ENCODE results near the gene MAP4K3. TPM values are rescaled to one million over a fixed set of nuclear protein-coding genes. Genes with fewer than 3 reads are reported as not detected.

The MAP4K3 gene
- total RNA-seq, 1 donor from 2014 or later = 34.1 TPM

DNA sequence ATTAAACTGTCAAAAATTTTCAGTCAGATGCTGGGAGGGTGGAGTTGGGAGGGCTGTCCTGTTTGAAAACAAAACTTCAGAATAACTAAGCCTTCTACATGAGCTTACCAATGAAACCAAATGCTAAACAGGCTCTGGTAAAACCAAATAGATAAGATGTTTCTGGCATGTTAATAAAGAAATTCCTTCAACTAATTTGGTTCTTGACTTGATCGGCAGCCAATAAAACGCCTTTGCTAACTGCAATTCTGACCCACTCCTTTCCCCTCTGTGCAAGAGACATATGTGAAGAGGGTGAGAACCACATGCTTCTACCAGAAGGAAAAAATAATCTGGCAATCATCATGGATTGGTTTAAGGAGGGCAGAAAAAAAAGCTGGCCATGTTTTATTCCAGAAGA lies 20.9 kb downstream of the MAP4K3 start:
- TF ChIP-seq, protein P1, sequence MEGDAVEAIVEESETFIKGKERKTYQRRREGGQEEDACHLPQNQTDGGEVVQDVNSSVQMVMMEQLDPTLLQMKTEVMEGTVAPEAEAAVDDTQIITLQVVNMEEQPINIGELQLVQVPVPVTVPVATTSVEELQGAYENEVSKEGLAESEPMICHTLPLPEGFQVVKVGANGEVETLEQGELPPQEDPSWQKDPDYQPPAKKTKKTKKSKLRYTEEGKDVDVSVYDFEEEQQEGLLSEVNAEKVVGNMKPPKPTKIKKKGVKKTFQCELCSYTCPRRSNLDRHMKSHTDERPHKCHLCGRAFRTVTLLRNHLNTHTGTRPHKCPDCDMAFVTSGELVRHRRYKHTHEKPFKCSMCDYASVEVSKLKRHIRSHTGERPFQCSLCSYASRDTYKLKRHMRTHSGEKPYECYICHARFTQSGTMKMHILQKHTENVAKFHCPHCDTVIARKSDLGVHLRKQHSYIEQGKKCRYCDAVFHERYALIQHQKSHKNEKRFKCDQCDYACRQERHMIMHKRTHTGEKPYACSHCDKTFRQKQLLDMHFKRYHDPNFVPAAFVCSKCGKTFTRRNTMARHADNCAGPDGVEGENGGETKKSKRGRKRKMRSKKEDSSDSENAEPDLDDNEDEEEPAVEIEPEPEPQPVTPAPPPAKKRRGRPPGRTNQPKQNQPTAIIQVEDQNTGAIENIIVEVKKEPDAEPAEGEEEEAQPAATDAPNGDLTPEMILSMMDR (IDR thresholded peaks at IDR 0.05) = no peak
- Histone ChIP-seq H3K27ac (no peak overlapping the region), H3K27me3 (no peaks in the 10 kb centered on the region), H3K9me3 (no peaks in the 10 kb centered on the region), H3K36me3 (no peaks in the 10 kb centered on the region), H3K4me1 (peaks cover 0 to 45% of the 10 kb centered on the region in 2 donors), H3K4me3 (no peak overlapping the region)
- DNase-seq (ENCODE audit: low spot score in 2 of 2) = no peak
- intact Hi-C loops (cut with DNase I) = loop anchor here (2.0 kb wide), 1 partner anchor 21 kb away; the partner anchor contains the start of gene MAP4K3

DNA sequence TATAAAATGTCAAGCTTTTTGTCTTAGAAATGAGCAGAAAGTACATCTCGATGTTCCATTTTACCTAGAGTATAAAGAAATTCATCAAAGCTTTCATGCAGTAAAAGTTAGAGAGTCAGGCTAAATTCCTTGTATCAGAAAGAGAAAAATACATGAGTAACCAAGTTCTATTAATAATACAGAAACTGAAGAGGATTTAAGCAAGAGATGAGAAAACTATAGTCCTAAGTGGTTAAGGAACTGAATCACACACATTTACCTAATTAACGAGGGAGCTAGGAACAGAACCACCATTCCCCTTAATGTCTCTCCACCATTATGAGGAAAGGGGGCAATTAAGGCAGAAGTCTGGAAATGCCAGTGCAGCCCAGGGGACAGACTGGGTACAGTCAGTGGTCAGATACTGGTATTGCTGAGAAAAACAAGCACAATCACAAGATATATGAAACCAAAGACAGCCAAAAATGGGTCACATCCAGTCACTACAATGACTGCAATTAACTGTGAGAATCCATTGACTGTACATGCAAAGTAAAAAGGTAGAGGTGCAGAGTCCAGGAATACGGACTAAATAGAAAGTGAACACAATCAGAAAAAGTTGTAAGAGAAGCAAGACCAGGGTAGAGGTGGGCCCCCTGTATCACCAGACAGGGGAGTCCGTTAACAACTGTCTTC lies 23.9 kb downstream of the MAP4K3 start:
- intact Hi-C loops (cut with DNase I) = no loop called here
- H3K36me3 ChIP-seq = no peaks in the 10 kb centered on the region
- no peaks in the 10 kb centered on the region for H3K9me3 ChIP-seq
- no peak overlapping the region for H3K4me3 ChIP-seq
- no peaks in the 10 kb centered on the region for H3K27me3 ChIP-seq
- H3K27ac ChIP-seq = no peak overlapping the region
- TF ChIP-seq, protein P1 (IDR thresholded peaks at IDR 0.05) = no peak
- H3K4me1 ChIP-seq = peaks cover 0 to 47% of the 10 kb centered on the region in 2 donors
- DNase-seq (ENCODE audit: low spot score in 2 of 2) = no peak

DNA sequence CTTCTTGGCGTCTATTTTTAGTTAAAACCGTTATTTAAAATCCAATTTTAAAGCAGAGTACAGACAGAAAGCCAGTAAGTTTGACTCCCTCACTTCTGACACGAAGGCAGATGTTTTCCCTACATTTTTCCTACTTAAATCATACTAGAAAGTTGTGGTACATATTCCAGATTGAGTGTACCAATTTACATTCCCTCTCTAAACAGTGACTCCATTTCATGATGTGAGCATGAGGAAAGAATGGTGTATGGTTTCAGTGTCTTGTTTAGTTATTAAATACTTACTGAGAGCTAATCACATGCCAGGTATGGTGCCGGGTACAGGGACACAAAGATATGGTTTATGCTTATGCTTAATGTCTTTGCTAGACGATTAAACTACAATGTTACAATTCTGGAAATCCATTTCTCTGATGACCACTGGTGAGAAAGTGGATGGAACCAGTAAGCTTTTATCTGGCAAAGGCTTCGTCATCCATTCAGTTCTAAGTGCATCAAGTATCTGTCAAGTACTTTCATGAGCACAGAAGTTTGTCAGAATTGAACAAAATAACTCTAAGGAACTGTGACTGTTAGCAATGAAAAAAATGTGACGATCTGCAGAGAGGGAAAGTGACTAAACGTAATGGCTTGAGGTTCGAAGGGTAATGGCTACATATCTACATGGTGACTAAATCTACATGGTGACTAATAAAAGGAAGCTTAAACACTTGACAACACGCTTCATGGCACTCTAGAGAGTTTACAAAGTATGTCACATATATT lies 25.7 kb downstream of the MAP4K3 start:
- no peaks in the 10 kb centered on the region for H3K36me3 ChIP-seq
- peaks cover 0 to 44% of the 10 kb centered on the region in 2 donors for H3K4me1 ChIP-seq
- intact Hi-C loops (cut with DNase I) = no loop called here
- TF ChIP-seq, protein P1 (IDR thresholded peaks at IDR 0.05) = no peak
- peak overlapping the region; percentile 20 to 24 for H3K27ac ChIP-seq
- DNase-seq (ENCODE audit: low spot score in 2 of 2) = no peak
- H3K27me3 ChIP-seq = no peaks in the 10 kb centered on the region
- no peak overlapping the region for H3K4me3 ChIP-seq
- no peaks in the 10 kb centered on the region for H3K9me3 ChIP-seq

DNA sequence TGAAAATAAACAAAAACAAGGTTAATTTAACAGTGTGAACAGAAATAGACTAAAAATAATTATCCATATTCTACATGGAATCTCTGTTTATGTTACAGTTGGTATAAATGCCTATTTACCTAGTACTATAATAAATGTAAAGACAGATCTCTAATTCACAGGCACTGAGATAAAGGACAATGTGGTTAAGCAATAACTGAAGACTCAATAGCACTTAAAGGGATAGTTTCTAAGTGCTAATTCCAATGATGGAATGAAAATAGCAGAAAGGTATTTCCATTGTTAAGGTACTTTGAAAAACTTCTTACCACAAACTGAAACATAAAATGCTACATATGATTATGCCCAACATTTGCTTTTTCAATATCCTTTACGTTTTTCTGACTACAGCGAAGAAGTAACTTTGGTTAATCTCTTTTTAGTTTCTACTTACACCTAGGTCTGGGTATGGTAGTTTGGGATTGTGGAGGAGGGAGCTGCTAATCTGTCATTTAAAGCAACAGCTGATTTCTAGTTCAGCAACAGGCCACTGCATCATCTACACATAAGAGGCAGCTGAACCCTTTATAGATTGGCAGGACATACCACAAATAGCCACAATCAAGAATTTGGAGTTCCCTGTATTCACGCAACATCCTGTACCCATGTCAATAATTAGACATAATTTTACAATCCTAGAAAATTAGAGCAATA lies 27.2 kb downstream of the MAP4K3 start:
- no peak overlapping the region for H3K27ac ChIP-seq
- no peaks in the 10 kb centered on the region for H3K36me3 ChIP-seq
- peaks cover 0 to 42% of the 10 kb centered on the region in 2 donors for H3K4me1 ChIP-seq
- no peak for DNase-seq (ENCODE audit: low spot score in 2 of 2)
- intact Hi-C loops (cut with DNase I) = no loop called here
- TF ChIP-seq, protein P1 (IDR thresholded peaks at IDR 0.05) = no peak
- H3K9me3 ChIP-seq = no peaks in the 10 kb centered on the region
- no peak overlapping the region for H3K4me3 ChIP-seq
- H3K27me3 ChIP-seq = no peaks in the 10 kb centered on the region

DNA sequence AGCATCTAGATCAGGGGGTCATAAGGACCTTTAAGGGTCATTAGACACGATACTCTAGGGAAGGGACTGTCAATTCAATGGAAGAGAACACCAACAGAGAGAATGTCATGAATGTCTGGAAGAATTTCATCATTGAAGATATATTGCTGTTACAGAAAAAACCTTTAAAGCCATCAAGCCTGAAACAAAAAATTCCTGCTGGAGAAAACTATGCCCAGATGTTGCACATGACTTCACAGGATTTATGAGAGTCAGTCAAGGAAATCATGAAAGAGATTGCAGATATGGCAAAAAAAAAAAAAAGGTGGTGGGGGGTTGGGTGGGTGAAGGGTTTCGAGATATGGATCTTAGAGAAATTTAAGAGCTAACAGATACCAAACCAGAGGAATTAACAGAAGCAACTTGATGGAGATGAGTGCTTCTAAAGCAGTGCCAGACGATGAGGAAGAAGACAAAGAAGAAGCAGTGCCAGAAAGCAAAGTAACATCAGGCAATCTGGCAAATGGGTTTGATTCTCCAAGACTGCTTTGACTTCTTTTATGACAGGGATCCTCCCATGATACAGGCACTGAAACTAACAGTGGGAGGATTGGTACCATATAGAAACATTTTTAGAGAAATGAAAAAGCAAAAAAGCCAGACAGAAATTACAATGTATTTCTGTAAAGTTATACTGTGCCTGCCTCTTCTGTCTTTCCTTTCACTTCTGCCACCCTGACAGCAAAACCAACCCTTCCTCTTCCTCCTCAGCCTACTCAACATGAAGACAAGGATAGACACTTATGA lies 28.5 kb downstream of the MAP4K3 start:
- H3K27me3 ChIP-seq = no peaks in the 10 kb centered on the region
- no peak for DNase-seq (ENCODE audit: low spot score in 2 of 2)
- no peaks in the 10 kb centered on the region for H3K36me3 ChIP-seq
- H3K4me1 ChIP-seq = peaks cover 0 to 43% of the 10 kb centered on the region in 2 donors
- intact Hi-C loops (cut with DNase I) = no loop called here
- H3K27ac ChIP-seq = no peak overlapping the region
- no peaks in the 10 kb centered on the region for H3K9me3 ChIP-seq
- TF ChIP-seq, protein P1 (IDR thresholded peaks at IDR 0.05) = no peak
- no peak overlapping the region for H3K4me3 ChIP-seq
